Endothelial cell of umbilical vein (primary cell): ENCODE results near the gene UGT1A3. TPM values are rescaled to one million over a fixed set of nuclear protein-coding genes. Genes with fewer than 3 reads are reported as not detected.

ENCODE experiments used
- BruUV-seq: library from RNA; stranded (reverse); fragments of 400-500 nt; replicated peaks from 2 replicates; lab custom pipeline; 2021; lab: Mats Ljungman, UMichigan
- CTCF ChIA-PET: fragments of 300-600, 350-600 bp; sonication (Branson Sonifier 250); formaldehyde crosslinking; loops from one replicate; lab custom pipeline; 2021; ENCODE audit warnings: antibody characterized with exemption, inconsistent platforms; lab: Charles Lee
- POLR2A ChIA-PET: fragments of 300-600, 350-600 bp; sonication (Branson Sonifier 250); formaldehyde crosslinking; loops from one replicate; lab custom pipeline; 2021; ENCODE audit warnings: antibody characterized with exemption, inconsistent platforms; lab: Charles Lee
- DNase-seq: peaks from one replicate; pipeline ENCODE4 v3.0.0-alpha.2; 2011; ENCODE audit warnings: low read depth, low spot score
- FAIRE-seq: peaks from 2 replicates; lab custom pipeline; 2011; peaks lifted over from hg19 to GRCh38; lab: Jason Lieb, UNC
- H2AFZ ChIP-seq: 2 replicates; pipeline ENCODE4 v1.6.0; 2012; ENCODE audit warnings: low read depth, low read length, control low read depth, inconsistent platforms
- H3K27ac ChIP-seq: 2 replicates; pipeline ENCODE4 v1.5.1; 2011; ENCODE audit warnings: low read depth, mild to moderate bottlenecking, control low read depth, low read length, moderate library complexity; ENCODE audit not compliant: insufficient read depth
- H3K27me3 ChIP-seq, 2 experiments: 2 replicates each; pipeline versions ENCODE4 v1.6.0 to v1.6.1; 2011; ENCODE audit warnings: low read length in 2 of 2, mixed read lengths in 1 of 2; ENCODE audit not compliant: control insufficient read depth in 2 of 2, insufficient read depth in 2 of 2
- H3K36me3 ChIP-seq, 2 experiments: 2 replicates in 1 of 2; 3 replicates in 1 of 2; pipeline ENCODE4 v1.5.1; 2011; ENCODE audit warnings: low read length in 2 of 2, mild to moderate bottlenecking in 1 of 2, moderate library complexity in 1 of 2; ENCODE audit not compliant: control insufficient read depth in 2 of 2, insufficient read depth in 2 of 2; ENCODE audit errors: extremely low read depth in 1 of 2
- H3K4me1 ChIP-seq: 3 replicates; pipeline ENCODE4 v1.5.1; 2011; ENCODE audit warnings: mild to moderate bottlenecking, low read length; ENCODE audit not compliant: control insufficient read depth, insufficient read depth; ENCODE audit errors: extremely low read depth
- H3K4me2 ChIP-seq: 2 replicates; pipeline ENCODE4 v1.6.1; 2011; ENCODE audit warnings: low read length, control low read depth, mixed read lengths; ENCODE audit not compliant: insufficient read depth
- H3K4me3 ChIP-seq, 3 experiments: fragments of 200-600 bp in 1 of 3; sonication (generic), shearing (Covaris generic) in 1 of 3; replicated peaks in 1 of 3; 2 replicates each; pipeline ENCODE4 v1.5.1; 2011 to 2016; ENCODE audit warnings: control low read depth in 3 of 3, low read length in 3 of 3, mild to moderate bottlenecking in 2 of 3, inconsistent platforms in 1 of 3, low read depth in 1 of 3, moderate library complexity in 1 of 3; ENCODE audit not compliant: insufficient read depth in 1 of 3
- H3K79me2 ChIP-seq: 2 replicates; pipeline ENCODE4 v1.6.0; 2012; ENCODE audit warnings: low read length, inconsistent platforms; ENCODE audit not compliant: control insufficient read depth, insufficient read depth
- H3K9ac ChIP-seq: replicated peaks from 2 replicates; pipeline ENCODE3; 2011; ENCODE audit warnings: low read length, control low read depth; ENCODE audit not compliant: insufficient read depth; ENCODE audit errors: extremely low read depth
- H3K9me1 ChIP-seq: replicated peaks from 3 replicates; pipeline ENCODE4 v1.6.0; 2011; ENCODE audit warnings: mild to moderate bottlenecking, low read length; ENCODE audit not compliant: control insufficient read depth, insufficient read depth; ENCODE audit errors: extremely low read depth
- H3K9me3 ChIP-seq: replicated peaks from 2 replicates; pipeline ENCODE4 v1.5.1; 2012; ENCODE audit warnings: low read length, inconsistent platforms; ENCODE audit not compliant: control insufficient read depth, insufficient read depth
- H4K20me1 ChIP-seq: replicated peaks from 2 replicates; pipeline ENCODE3; 2011; ENCODE audit warnings: mild to moderate bottlenecking, low read length; ENCODE audit not compliant: control insufficient read depth, insufficient read depth; ENCODE audit errors: extremely low read depth
- CTCF ChIP-seq, 2 donors: IDR thresholded peaks; 1 replicate in 1 of 2; 2 replicates in 1 of 2; pipeline ENCODE4 v1.5.1; 2011; ENCODE audit warnings: low read length in 2 of 2, mild to moderate bottlenecking in 2 of 2, moderate library complexity in 2 of 2, control low read depth in 1 of 2, inconsistent platforms in 1 of 2, low read depth in 1 of 2; ENCODE audit not compliant: insufficient read depth in 1 of 2; ENCODE audit errors: extremely low read depth in 1 of 2
- EZH2 ChIP-seq: IDR thresholded peaks from 2 replicates; pipeline ENCODE4 v1.6.1; 2012; ENCODE audit warnings: borderline replicate concordance, low read depth, mild to moderate bottlenecking, moderate library complexity, low read length, inconsistent platforms; ENCODE audit not compliant: severe bottlenecking
- FOS ChIP-seq: IDR thresholded peaks from 2 replicates; pipeline ENCODE4 v1.6.1; 2011; ENCODE audit warnings: mild to moderate bottlenecking, low read length, moderate library complexity, borderline replicate concordance; ENCODE audit not compliant: insufficient read depth
- GATA2 ChIP-seq: IDR thresholded peaks from 2 replicates; pipeline ENCODE4 v1.7.0; 2011; ENCODE audit warnings: low read depth, mild to moderate bottlenecking, moderate library complexity, mixed read lengths, low read length; ENCODE audit not compliant: insufficient read length, insufficient read depth
- JUN ChIP-seq: IDR thresholded peaks from 2 replicates; pipeline ENCODE4 v1.6.1; 2011; ENCODE audit warnings: borderline replicate concordance, low read depth; ENCODE audit not compliant: insufficient read length, insufficient read depth
- MAX ChIP-seq: IDR thresholded peaks from 2 replicates; pipeline ENCODE4 v1.6.1; 2011; ENCODE audit not compliant: insufficient read depth, insufficient read length
- MYC ChIP-seq: IDR thresholded peaks from one replicate; pipeline ENCODE4 v1.6.1; 2011; ENCODE audit warnings: mild to moderate bottlenecking, low read depth, low read length
- POLR2A ChIP-seq: IDR thresholded peaks from 2 replicates; pipeline ENCODE4 v1.6.1; 2012; ENCODE audit warnings: low read depth, mild to moderate bottlenecking, control low read depth, low read length
- POLR2AphosphoS5 ChIP-seq: IDR thresholded peaks from 2 replicates; pipeline ENCODE4 v1.6.1; 2012; ENCODE audit warnings: low read depth, mild to moderate bottlenecking, control low read depth, low read length, moderate library complexity; ENCODE audit not compliant: insufficient read depth
- dilution Hi-C: fragments of 300-500 bp; cut with MboI; formaldehyde crosslinking; loops from one replicate; pipeline ENCODE4 v1.15.0; 2019; ENCODE audit warnings: low sequenced_read_pairs; ENCODE audit not compliant: extremely low pct_ligation_motif_present
- intact Hi-C: fragments of 100-400 bp; cut with micrococcal nuclease; formaldehyde crosslinking; loops from one replicate; pipeline ENCODE4 v1.10.0; 2022
- polyA plus RNA-seq, 4 experiments: library from polyadenylated mRNA; depleted of rRNA in 3 of 4; stranded (reverse) in 3 of 4; unstranded in 1 of 4; fragments of >200 nt; gene quantifications; 2 replicates each; pipeline versions ENCODE4 v1.2.1 to v1.2.3, GENCODE V29; 2011 to 2012; ENCODE audit warnings: missing spikeins in 1 of 4
- total RNA-seq: library from RNA; stranded (reverse); gene quantifications from 2 replicates; pipeline ENCODE4 v1.2.3, GENCODE V29; 2021

UGT1A3 gene
- total and polyA plus RNA-seq, 2 donors (not counting 3 experiments of a cell fraction or from before 2014, with no cell fraction given), result not detected

GRCh38 chr2:233680361-233681045, 48.3 kb upstream of the UGT1A3 start:
- no peaks in the 10 kb centered on the region for H3K36me3 ChIP-seq
- FAIRE-seq, result no peak
- H3K4me3 ChIP-seq, result no peak overlapping the region
- no peak overlapping the region for H2AFZ ChIP-seq
- POLR2A ChIA-PET, result no interaction called here
- BruUV-seq, result no TSS peak
- no peaks in the 10 kb centered on the region for H3K27me3 ChIP-seq
- TF ChIP-seq POLR2A, result no peak
- TF ChIP-seq JUN, result no peak
- TF ChIP-seq FOS, result no peak
- no peak for TF ChIP-seq POLR2AphosphoS5
- TF ChIP-seq GATA2, result no peak
- TF ChIP-seq MYC, result no peak
- TF ChIP-seq CTCF (IDR thresholded peaks at IDR 0.05; ENCODE audit: extremely low read depth in 1 of 2, insufficient read depth in 1 of 2, low read depth in 1 of 2, low read length in 2 of 2), result no peak
- TF ChIP-seq MAX, result no peak
- TF ChIP-seq EZH2, result no peak
- no peaks in the 10 kb centered on the region for H3K9me1 ChIP-seq
- CTCF ChIA-PET, result no interaction called here
- no peak for DNase-seq
- no peaks in the 10 kb centered on the region for H3K9me3 ChIP-seq
- no peaks in the 10 kb centered on the region for H3K79me2 ChIP-seq
- intact Hi-C loops (no loop called here), dilution Hi-C loops (no loop called here)
- no peaks in the 10 kb centered on the region for H4K20me1 ChIP-seq
- no peak overlapping the region for H3K9ac ChIP-seq
- no peak overlapping the region for H3K4me2 ChIP-seq
- H3K4me1 ChIP-seq, result no peaks in the 10 kb centered on the region
- H3K27ac ChIP-seq, result no peak overlapping the region
